Neural progenitor cell (in vitro differentiated cells): ENCODE results near the gene P3H2. TPM values are rescaled to one million over a fixed set of nuclear protein-coding genes. Genes with fewer than 3 reads are reported as not detected.

Experiments used
- DNase-seq: peaks from one replicate; pipeline ENCODE4 v3.0.0-alpha.2; 2016; ENCODE audit warnings: low spot score
- H2AFZ ChIP-seq: fragments of 200-600 bp; sonication (generic); replicated peaks from 2 replicates; pipeline ENCODE4 v1.6.1; 2016; ENCODE audit warnings: antibody characterized with exemption
- H3F3A ChIP-seq: fragments of 200-600 bp; sonication (generic); 2 replicates; pipeline ENCODE4 v1.6.1; 2016; ENCODE audit warnings: antibody characterized with exemption, low read depth
- H3K27ac ChIP-seq: fragments of 200-600 bp; sonication (generic); 2 replicates; pipeline ENCODE4 v1.5.1; 2016; ENCODE audit warnings: mild to moderate bottlenecking
- H3K27me3 ChIP-seq: fragments of 200-600 bp; sonication (generic); 2 replicates; pipeline ENCODE4 v1.6.1; 2016; ENCODE audit warnings: mild to moderate bottlenecking, moderate library complexity
- H3K36me3 ChIP-seq: fragments of 200-600 bp; sonication (generic); 2 replicates; pipeline ENCODE4 v1.5.1; 2016
- H3K4me1 ChIP-seq: fragments of 200-600 bp; sonication (generic); 2 replicates; pipeline ENCODE4 v1.6.1; 2016; ENCODE audit warnings: mixed run types
- H3K4me2 ChIP-seq: fragments of 200-600 bp; sonication (generic); 2 replicates; pipeline ENCODE4 v1.6.1; 2016
- H3K4me3 ChIP-seq: fragments of 200-600 bp; sonication (generic); 2 replicates; pipeline ENCODE4 v1.5.1; 2016
- H3K79me2 ChIP-seq: fragments of 200-600 bp; sonication (generic); 2 replicates; pipeline ENCODE4 v1.6.1; 2016; ENCODE audit warnings: low read depth
- H3K9ac ChIP-seq: fragments of 200-600 bp; sonication (generic); 2 replicates; pipeline ENCODE4 v1.6.1; 2016
- H3K9me3 ChIP-seq: fragments of 200-600 bp; sonication (generic); 2 replicates; pipeline ENCODE4 v1.5.1; 2016; ENCODE audit warnings: low read depth
- H4K20me1 ChIP-seq: fragments of 200-600 bp; sonication (generic); 2 replicates; pipeline ENCODE4 v1.6.1; 2016; ENCODE audit warnings: low read depth
- H3K27ac Mint-ChIP-seq: 3 replicates; pipeline ENCODE4 v1.8.0; 2021; ENCODE audit warnings: mixed read lengths
- H3K27me3 Mint-ChIP-seq: 2 replicates; pipeline ENCODE4 v1.8.0; 2022; ENCODE audit warnings: low read depth, mild to moderate bottlenecking, inconsistent platforms, moderate library complexity, mixed read lengths; ENCODE audit not compliant: insufficient read depth
- H3K36me3 Mint-ChIP-seq: 3 replicates; pipeline ENCODE4 v1.8.0; 2021; ENCODE audit warnings: mixed read lengths
- H3K4me1 Mint-ChIP-seq: 3 replicates; pipeline ENCODE4 v1.8.0; 2021; ENCODE audit warnings: mixed read lengths
- H3K4me3 Mint-ChIP-seq: 3 replicates; pipeline ENCODE4 v1.8.0; 2021; ENCODE audit warnings: mild to moderate bottlenecking, moderate library complexity, mixed read lengths
- H3K9me3 Mint-ChIP-seq: 3 replicates; pipeline ENCODE4 v1.8.0; 2020; ENCODE audit warnings: mixed read lengths
- CTCF ChIP-seq: fragments of 200-600 bp; sonication (generic); IDR thresholded peaks from 2 replicates; pipeline ENCODE4 v1.5.1; 2017; ENCODE audit warnings: antibody characterized with exemption, mild to moderate bottlenecking
- EZH2 ChIP-seq: fragments of 200-600 bp; sonication (generic); IDR thresholded peaks from 2 replicates; pipeline ENCODE4 v1.6.1; 2017; ENCODE audit warnings: antibody characterized with exemption, mild to moderate bottlenecking, moderate library complexity
- EZH2phosphoT487 ChIP-seq: fragments of 200-600 bp; sonication (generic); IDR thresholded peaks from 2 replicates; pipeline ENCODE4 v1.6.1; 2017; ENCODE audit warnings: antibody characterized with exemption
- total RNA-seq: library from RNA; depleted of rRNA; stranded (reverse); fragments of >200 nt; gene quantifications from 2 replicates; pipeline ENCODE4 v1.2.3, GENCODE V29; 2015; ENCODE audit warnings: low replicate concordance

Gene P3H2
- total RNA-seq, 1 donor from 2014 or later: 21.4 TPM

GRCh38 chr3:190094160-190094718, 26.5 kb downstream of the P3H2 start:
- H3K4me3 Mint-ChIP-seq: no peak overlapping the region
- Histone ChIP-seq H3K4me3 (no peak overlapping the region), H2AFZ (no peak overlapping the region), H3K27me3 (no peaks in the 10 kb centered on the region), H3K4me1 (peaks cover 29% of the 10 kb centered on the region), H4K20me1 (no peaks in the 10 kb centered on the region), H3K79me2 (no peaks in the 10 kb centered on the region), H3F3A (no peaks in the 10 kb centered on the region), H3K9ac (no peak overlapping the region), H3K36me3 (no peaks in the 10 kb centered on the region), H3K9me3 (no peaks in the 10 kb centered on the region), H3K4me2 (no peak overlapping the region), H3K27ac (no peak overlapping the region)
- peaks cover 4% of the 10 kb centered on the region for H3K36me3 Mint-ChIP-seq
- peaks cover 2% of the 10 kb centered on the region for H3K27me3 Mint-ChIP-seq
- peaks cover 45% of the 10 kb centered on the region for H3K4me1 Mint-ChIP-seq
- no peak overlapping the region for H3K27ac Mint-ChIP-seq
- no peak for DNase-seq
- peaks cover 2% of the 10 kb centered on the region for H3K9me3 Mint-ChIP-seq
- TF ChIP-seq EZH2 (no peak), CTCF (no peak), EZH2phosphoT487 (no peak)

GRCh38 chr3:190092250-190092649, 28.4 kb downstream of the P3H2 start:
- no peak overlapping the region for H3K4me3 Mint-ChIP-seq
- H3K27ac Mint-ChIP-seq: no peak overlapping the region
- Histone ChIP-seq H3K9me3 (no peaks in the 10 kb centered on the region), H3K9ac (no peak overlapping the region), H3K79me2 (no peaks in the 10 kb centered on the region), H3K4me3 (no peak overlapping the region), H3K4me1 (peaks cover 19% of the 10 kb centered on the region), H3K27me3 (no peaks in the 10 kb centered on the region), H3K4me2 (peak overlapping the region; percentile 16), H4K20me1 (no peaks in the 10 kb centered on the region), H3K27ac (no peak overlapping the region), H3F3A (no peaks in the 10 kb centered on the region), H3K36me3 (no peaks in the 10 kb centered on the region), H2AFZ (no peak overlapping the region)
- H3K9me3 Mint-ChIP-seq: peaks cover 2% of the 10 kb centered on the region
- H3K27me3 Mint-ChIP-seq: peaks cover 2% of the 10 kb centered on the region
- no peak for TF ChIP-seq EZH2phosphoT487
- no peak for TF ChIP-seq CTCF
- TF ChIP-seq EZH2: no peak
- H3K4me1 Mint-ChIP-seq: peaks cover 27% of the 10 kb centered on the region
- peak; percentile 41 for DNase-seq
- H3K36me3 Mint-ChIP-seq: peaks cover 6% of the 10 kb centered on the region

GRCh38 chr3:190089711-190090110, 31.0 kb downstream of the P3H2 start:
- no peaks in the 10 kb centered on the region for H3K9me3 Mint-ChIP-seq
- H3K27ac Mint-ChIP-seq: no peak overlapping the region

More at GRCh38 chr3:190089711-190090110, 31.0 kb downstream of the P3H2 start:
- TF ChIP-seq EZH2phosphoT487 (no peak), CTCF (no peak), EZH2 (no peak)
- Histone ChIP-seq H2AFZ (no peak overlapping the region), H3K36me3 (no peaks in the 10 kb centered on the region), H3K27ac (no peak overlapping the region), H3K4me1 (peaks cover 26% of the 10 kb centered on the region), H3K4me3 (no peak overlapping the region), H3K27me3 (no peaks in the 10 kb centered on the region), H3K9ac (no peak overlapping the region), H3K4me2 (no peak overlapping the region), H3K9me3 (no peaks in the 10 kb centered on the region), H3F3A (peaks cover 9% of the 10 kb centered on the region), H4K20me1 (no peaks in the 10 kb centered on the region), H3K79me2 (no peaks in the 10 kb centered on the region)
- no peak for DNase-seq
- H3K27me3 Mint-ChIP-seq: peaks cover 2% of the 10 kb centered on the region
- peaks cover 2% of the 10 kb centered on the region for H3K36me3 Mint-ChIP-seq
- H3K4me3 Mint-ChIP-seq: no peak overlapping the region
- H3K4me1 Mint-ChIP-seq: peaks cover 37% of the 10 kb centered on the region
